Neural progenitor cell (in vitro differentiated cells): ENCODE data around the gene ABCF1.

Experiments used
- CTCF ChIP-seq: fragments of 200-600 bp; sonication (generic); IDR thresholded peaks from 2 replicates; pipeline ENCODE4 v1.5.1; 2017; ENCODE audit warnings: antibody characterized with exemption, mild to moderate bottlenecking
- EZH2phosphoT487 ChIP-seq: fragments of 200-600 bp; sonication (generic); IDR thresholded peaks from 2 replicates; pipeline ENCODE4 v1.6.1; 2017; ENCODE audit warnings: antibody characterized with exemption

- TF ChIP-seq CTCF (peak; percentile 41), EZH2phosphoT487 (no peak)
Observed at GRCh38 chr6:30612213-30612612, 41.0 kb downstream of the ABCF1 start.
